GM18502 (cell line): ENCODE measurements around the gene ABCA8.
"Not testable (repeated sequence)": the region's sequence is repeated elsewhere in the genome, so short reads cannot be mapped to it uniquely, and the experiment has no call there.

Experiments used
- ATAC-seq: cut with Tn5 transposase; IDR thresholded peaks from one replicate; pipeline ENCODE4 v1.9.1; 2021; ENCODE audit warnings: mild to moderate bottlenecking; ENCODE audit not compliant: unreplicated experiment, poor library complexity

ABCA8 gene

GRCh38 chr17:68832109-68832802 lies 122.9 kb downstream of the ABCA8 start:
- ATAC-seq, result no peak

- no peak for ATAC-seq
Measured at GRCh38 chr17:68831170-68831569, 124.0 kb downstream of the ABCA8 start.

GRCh38 chr17:68830313-68830712 lies 124.9 kb downstream of the ABCA8 start:
- no peak for ATAC-seq

- ATAC-seq, result no peak
Measured at GRCh38 chr17:68829211-68829610, 126.0 kb downstream of the ABCA8 start.

GRCh38 chr17:68824707-68825106 lies 130.5 kb downstream of the ABCA8 start:
- no peak for ATAC-seq

GRCh38 chr17:68824185-68824584 lies 131.0 kb downstream of the ABCA8 start:
- ATAC-seq, result not testable (repeated sequence)

- no peak for ATAC-seq
Measured at GRCh38 chr17:68822719-68823289, 132.4 kb downstream of the ABCA8 start.

GRCh38 chr17:68821860-68822696 lies 133.1 kb downstream of the ABCA8 start:
- ATAC-seq, result no peak

GRCh38 chr17:68820825-68821481 lies 134.2 kb downstream of the ABCA8 start:
- no peak for ATAC-seq

- ATAC-seq, result no peak
Measured at GRCh38 chr17:68820476-68820824, 134.7 kb downstream of the ABCA8 start.

GRCh38 chr17:68819465-68819864 lies 135.7 kb downstream of the ABCA8 start:
- ATAC-seq, result no peak
